T-helper 1 cell treated with Interleukin-12 subunit alpha and Interleukin-12 subunit beta and Interleukin-4 antibody, amounts not matched to agents 30 μg/mL and 1 μg/mL, for 36 hours (primary cell): ENCODE measurements around the gene YES1.
A peak's percentile ranks its signal among the peaks of the same experiment; 100 is the strongest.

ENCODE experiments used
- H3K27ac Mint-ChIP-seq: one replicate; pipeline ENCODE4 v1.8.0; 2021; ENCODE audit warnings: mild to moderate bottlenecking, mixed read lengths
- H3K27me3 Mint-ChIP-seq: one replicate; pipeline ENCODE4 v1.8.0; 2021; ENCODE audit warnings: low read depth, mixed read lengths
- H3K36me3 Mint-ChIP-seq: one replicate; pipeline ENCODE4 v1.8.0; 2021; ENCODE audit warnings: low read depth, mixed read lengths
- H3K4me1 Mint-ChIP-seq: one replicate; pipeline ENCODE4 v1.8.0; 2021; ENCODE audit warnings: low read depth, mixed read lengths
- H3K4me3 Mint-ChIP-seq: one replicate; pipeline ENCODE4 v1.8.0; 2021; ENCODE audit warnings: mild to moderate bottlenecking, moderate library complexity, mixed read lengths
- H3K9me3 Mint-ChIP-seq: one replicate; pipeline ENCODE4 v1.8.0; 2021; ENCODE audit warnings: mixed read lengths

Gene YES1

DNA sequence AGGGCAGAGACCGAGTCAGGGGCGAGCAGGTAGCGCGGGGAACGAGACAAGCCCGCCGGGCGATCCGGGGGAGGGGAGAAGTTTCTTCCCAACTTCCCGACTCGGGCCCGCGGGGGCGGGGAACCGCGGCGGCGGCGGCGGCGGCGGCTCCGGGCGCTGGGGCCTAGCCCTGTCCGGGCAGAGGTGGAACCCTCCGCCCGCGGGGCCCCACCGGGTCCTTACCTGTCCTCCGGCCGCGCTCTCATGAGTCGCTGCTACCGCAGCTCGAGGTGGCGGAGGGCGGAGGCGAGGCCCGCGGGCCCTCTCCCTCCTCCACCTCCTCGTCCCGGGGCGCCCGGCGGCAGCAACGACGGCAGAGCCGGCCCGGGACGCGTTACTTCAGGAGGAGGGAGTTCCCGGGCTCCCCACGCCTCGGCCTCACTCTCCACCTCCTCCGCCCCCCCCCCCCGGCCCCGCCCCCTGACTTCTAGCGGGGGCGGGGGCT is at the start of gene YES1:
Gene YES1 (minus strand): TSS at position 351 of the 484 bp plus-strand sequence. CDS start 55,415 bp downstream, outside the sequence.
- Mint-ChIP-seq H3K9me3 (no peaks in the 10 kb centered on the region), H3K4me1 (peaks cover 59% of the 10 kb centered on the region), H3K4me3 (peak within 1 kb of the TSS; percentile 95), H3K27me3 (no peaks in the 10 kb centered on the region), H3K27ac (peak within 1 kb of the TSS; percentile 99), H3K36me3 (peaks cover 6% of the 10 kb centered on the region)

DNA sequence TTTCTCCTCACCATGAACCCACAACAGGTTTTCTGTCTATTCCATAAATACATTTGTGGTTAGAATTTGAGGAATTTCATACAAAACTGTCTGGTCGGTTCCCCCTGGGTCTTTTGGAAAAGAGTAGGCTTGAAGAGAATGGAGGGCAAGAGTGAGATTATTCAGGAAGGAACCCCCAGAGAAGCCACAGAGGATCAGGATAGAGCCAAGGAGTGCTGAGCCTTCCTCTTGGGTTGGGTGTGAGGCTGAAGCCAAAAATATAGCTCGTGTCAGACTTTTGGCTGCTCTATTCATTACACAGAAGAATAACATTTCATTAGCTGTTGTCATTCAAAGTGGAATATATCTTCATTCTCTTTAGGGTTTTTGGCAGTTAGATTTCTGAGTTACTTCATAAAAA is 45.9 kb upstream of the YES1 start:
- H3K27ac Mint-ChIP-seq, result no peak overlapping the region
- H3K4me1 Mint-ChIP-seq, result no peaks in the 10 kb centered on the region
- H3K36me3 Mint-ChIP-seq, result no peaks in the 10 kb centered on the region
- H3K9me3 Mint-ChIP-seq, result no peaks in the 10 kb centered on the region
- peaks cover 16% of the 10 kb centered on the region for H3K27me3 Mint-ChIP-seq
- H3K4me3 Mint-ChIP-seq, result no peak overlapping the region

DNA sequence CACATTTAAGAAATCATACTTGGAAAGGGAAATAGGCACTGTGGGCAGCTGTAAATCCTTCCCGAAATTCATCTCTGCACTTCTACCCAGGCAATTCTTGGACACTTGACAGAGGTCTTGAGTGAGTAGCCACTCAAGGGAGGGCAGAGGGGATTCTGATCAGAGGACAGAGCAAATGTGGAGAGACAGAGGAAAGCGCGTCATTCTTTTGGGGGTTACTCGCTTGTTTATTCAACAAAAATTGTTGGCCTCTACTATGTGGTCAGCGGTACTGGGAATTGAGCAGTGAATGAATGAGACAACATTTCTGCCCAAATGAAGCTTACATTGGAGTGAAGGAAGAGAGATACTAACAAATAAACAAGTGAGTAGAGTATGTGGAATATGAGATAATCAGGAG is 41.4 kb upstream of the YES1 start:
- no peaks in the 10 kb centered on the region for H3K4me1 Mint-ChIP-seq
- H3K36me3 Mint-ChIP-seq, result no peaks in the 10 kb centered on the region
- no peaks in the 10 kb centered on the region for H3K9me3 Mint-ChIP-seq

DNA sequence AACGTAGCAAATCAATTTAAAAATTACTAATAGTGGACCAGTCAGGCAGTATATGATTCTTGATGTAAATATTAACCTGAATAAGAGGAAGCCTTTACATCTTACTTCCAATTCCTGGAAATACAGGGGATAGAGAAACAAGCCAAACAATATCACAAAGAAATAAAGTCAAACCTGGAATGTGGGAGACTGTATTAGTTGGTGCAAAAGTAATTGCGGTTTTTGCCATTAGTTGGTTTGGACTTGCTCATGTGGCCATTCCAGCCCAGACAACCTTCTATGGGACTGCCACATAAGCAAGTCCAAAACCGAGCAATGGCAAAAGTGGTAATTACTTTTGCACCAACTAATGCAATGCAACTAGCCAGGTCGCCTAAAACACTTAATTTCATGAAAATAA is 38.9 kb upstream of the YES1 start:
- Mint-ChIP-seq H3K36me3 (no peaks in the 10 kb centered on the region), H3K9me3 (no peaks in the 10 kb centered on the region), H3K27ac (no peak overlapping the region), H3K4me1 (no peaks in the 10 kb centered on the region), H3K4me3 (no peak overlapping the region), H3K27me3 (peaks cover 4% of the 10 kb centered on the region)

More for the DNA sequence above, 41.4 kb upstream of the YES1 start:
- Mint-ChIP-seq H3K27me3 (peaks cover 4% of the 10 kb centered on the region), H3K27ac (no peak overlapping the region), H3K4me3 (no peak overlapping the region)

DNA sequence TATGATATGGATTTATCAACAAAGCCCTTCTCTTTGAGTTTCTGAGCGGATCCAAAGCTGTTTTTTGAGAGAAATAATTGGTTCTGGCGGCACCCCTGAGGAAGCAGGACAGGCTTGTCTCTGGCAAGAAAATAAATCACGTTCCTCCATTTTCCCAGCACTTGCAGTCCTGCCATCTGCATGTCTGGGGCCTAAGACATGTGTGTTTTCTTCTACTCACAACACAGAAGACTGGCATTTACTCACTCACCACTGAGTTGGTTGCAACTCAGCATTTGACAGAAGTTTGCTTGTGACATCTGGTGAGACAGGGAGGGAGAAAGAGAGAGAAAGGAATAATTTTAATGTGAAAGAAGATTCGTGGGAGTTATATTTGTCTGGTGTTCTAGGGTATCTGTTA is 37.0 kb upstream of the YES1 start:
- H3K36me3 Mint-ChIP-seq, result no peaks in the 10 kb centered on the region
- H3K9me3 Mint-ChIP-seq, result no peaks in the 10 kb centered on the region
- H3K27me3 Mint-ChIP-seq, result peaks cover 4% of the 10 kb centered on the region
- no peak overlapping the region for H3K4me3 Mint-ChIP-seq
- H3K27ac Mint-ChIP-seq, result no peak overlapping the region
- no peaks in the 10 kb centered on the region for H3K4me1 Mint-ChIP-seq

DNA sequence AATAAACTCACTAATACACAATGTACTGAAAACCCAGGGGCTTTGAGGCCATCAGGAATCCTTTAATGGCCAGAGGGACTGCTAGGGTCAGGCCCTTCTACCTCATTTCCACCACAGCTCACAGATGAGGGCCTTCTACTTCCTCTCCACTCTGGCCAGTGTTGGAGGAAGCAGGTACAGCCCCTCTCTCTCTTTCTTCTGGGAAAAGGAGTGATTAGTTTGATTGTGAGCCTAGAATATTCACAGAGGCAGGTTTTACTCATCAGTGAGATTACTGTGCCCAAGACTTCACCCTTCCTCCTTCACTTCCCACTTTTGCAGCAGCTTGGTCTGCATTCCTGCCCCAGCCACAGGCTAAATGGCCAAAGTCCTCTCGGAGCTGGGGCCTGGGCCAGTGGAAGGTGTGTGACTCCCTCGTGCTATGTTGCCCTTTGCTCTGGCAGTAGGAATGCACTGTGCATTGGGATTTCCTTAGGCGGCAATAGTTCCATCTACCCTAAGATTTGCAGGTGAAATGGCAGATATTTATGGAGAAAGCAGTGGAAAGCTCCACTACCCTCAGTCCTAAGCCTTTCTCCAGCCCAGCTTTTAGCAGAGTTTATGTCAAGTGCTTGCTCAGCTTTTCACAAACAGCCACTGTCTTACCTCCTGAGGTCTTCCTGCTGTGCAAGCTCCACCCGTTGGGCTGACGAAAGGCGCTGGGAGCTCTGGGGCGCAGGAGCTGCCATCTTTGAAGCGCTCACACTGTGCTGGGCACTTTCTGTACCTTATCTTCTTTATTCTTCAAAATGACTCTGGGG is 36.2 kb upstream of the YES1 start:
- Mint-ChIP-seq H3K27ac (no peak overlapping the region), H3K4me3 (no peak overlapping the region)

DNA sequence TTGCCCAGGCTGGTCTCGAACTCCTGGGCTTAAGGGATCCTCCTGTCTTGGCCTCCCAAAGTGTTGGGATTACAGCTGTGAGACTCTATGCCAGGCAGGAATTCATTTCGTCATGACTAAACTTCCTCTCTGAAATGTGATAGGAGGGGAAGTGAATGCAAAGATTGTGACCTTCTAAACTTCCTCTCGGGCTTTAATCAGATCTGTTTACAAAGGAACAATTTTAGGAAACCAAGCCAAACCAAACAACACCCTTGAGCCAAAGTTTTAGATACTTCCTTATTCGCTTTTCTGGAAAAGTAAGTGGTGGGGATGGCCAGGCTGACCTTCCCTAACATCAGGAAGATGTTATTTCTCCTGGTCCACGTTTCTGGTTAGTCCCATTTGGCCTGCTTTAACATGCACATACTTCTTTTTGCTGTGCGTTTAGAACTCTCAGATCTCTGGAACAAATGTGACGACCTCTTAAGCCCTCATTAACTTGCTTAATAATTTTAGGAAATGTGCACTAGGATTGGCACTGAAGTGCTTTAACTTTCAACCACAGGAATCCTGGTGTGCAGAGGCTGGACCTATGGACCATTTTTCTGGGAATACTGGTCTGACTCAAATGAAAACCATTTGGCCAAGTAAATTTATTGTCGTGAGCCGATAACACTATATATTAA is 33.2 kb upstream of the YES1 start:
- Mint-ChIP-seq H3K27me3 (peaks cover 14% of the 10 kb centered on the region), H3K9me3 (no peaks in the 10 kb centered on the region), H3K4me3 (no peak overlapping the region), H3K27ac (no peak overlapping the region), H3K4me1 (no peaks in the 10 kb centered on the region), H3K36me3 (no peaks in the 10 kb centered on the region)

More for the DNA sequence above, 36.2 kb upstream of the YES1 start:
- Mint-ChIP-seq H3K36me3 (no peaks in the 10 kb centered on the region), H3K9me3 (no peaks in the 10 kb centered on the region), H3K4me1 (no peaks in the 10 kb centered on the region), H3K27me3 (no peaks in the 10 kb centered on the region)

DNA sequence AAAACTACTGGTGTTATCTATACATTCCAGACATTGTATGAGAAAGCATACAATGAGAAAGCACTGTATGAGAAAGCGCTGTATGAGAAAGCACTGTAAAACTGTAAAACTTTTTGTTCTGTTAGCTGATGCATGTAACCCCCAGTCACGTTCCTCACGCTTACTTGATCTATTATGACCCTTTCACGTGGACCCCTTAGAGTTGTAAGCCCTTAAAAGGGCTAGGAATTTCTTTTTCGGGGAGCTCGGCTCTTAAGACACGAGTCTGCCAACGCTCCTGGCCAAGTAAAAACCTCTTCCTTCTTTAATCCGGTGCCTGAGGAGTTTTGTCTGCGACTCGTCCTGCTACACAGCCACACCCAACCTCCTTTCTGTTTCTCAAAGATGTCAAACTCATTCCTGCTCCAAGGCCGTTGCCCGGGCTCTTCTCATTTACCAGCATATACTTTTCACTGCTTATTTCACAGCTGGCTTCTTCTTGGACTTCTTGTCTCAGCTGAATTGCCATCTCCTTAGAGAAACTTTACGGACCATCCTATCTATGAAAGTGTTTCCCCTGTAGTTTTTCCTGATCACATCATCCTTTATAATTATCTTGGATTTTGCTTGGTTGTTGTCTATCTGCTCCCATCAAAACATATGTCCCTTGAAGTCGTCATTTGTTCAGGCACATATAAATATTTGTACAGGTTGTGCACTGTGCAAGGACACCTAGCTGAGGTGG is 29.8 kb upstream of the YES1 start:
- no peak overlapping the region for H3K4me3 Mint-ChIP-seq
- peaks cover 14% of the 10 kb centered on the region for H3K27me3 Mint-ChIP-seq
- H3K9me3 Mint-ChIP-seq, result no peaks in the 10 kb centered on the region
- no peaks in the 10 kb centered on the region for H3K36me3 Mint-ChIP-seq
- no peak overlapping the region for H3K27ac Mint-ChIP-seq
- peaks cover 6% of the 10 kb centered on the region for H3K4me1 Mint-ChIP-seq

DNA sequence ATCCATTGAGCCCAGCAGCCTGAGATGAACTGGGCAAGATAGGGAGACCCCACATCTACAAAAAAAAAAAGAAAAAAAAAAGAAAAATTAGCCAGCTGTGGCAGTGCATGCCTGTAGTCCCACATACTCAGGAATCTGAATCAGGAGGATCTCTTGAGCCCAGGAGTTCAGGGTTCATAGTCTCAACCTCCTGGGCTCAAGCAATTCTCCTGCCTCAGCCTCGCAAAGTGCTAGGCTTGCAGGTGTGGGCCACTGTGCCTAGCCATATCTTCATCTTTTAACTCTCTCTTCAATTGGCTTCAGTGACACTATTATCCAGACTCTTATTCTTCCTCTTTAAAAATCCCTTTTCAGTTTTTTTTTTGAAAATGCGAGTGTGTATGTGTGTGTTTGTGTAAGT is 28.5 kb upstream of the YES1 start:
- Mint-ChIP-seq H3K36me3 (no peaks in the 10 kb centered on the region), H3K27ac (no peak overlapping the region), H3K27me3 (peaks cover 17% of the 10 kb centered on the region), H3K4me3 (no peak overlapping the region), H3K9me3 (no peaks in the 10 kb centered on the region), H3K4me1 (peaks cover 6% of the 10 kb centered on the region)

DNA sequence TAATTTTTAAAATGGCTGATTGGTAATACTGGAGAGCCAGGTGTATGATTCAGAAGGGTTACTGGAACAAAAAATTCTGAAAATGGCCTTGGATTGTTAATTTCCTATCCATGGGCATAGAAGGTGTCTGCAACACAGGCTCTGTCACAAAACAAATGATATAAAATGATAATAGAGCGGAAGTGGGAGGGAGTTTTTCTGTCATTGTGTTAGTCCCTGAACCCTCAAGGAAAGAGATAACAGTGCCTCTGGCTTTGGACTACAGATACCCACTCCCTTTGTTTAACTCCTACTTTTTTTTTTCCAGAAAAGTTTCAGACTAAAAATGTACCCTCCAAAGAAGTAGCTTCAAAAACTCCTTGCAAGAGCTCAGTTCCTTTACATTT is 28.0 kb upstream of the YES1 start:
- H3K27me3 Mint-ChIP-seq, result peaks cover 17% of the 10 kb centered on the region
- H3K36me3 Mint-ChIP-seq, result no peaks in the 10 kb centered on the region
- no peaks in the 10 kb centered on the region for H3K9me3 Mint-ChIP-seq
- peaks cover 6% of the 10 kb centered on the region for H3K4me1 Mint-ChIP-seq
- no peak overlapping the region for H3K27ac Mint-ChIP-seq
- H3K4me3 Mint-ChIP-seq, result no peak overlapping the region

DNA sequence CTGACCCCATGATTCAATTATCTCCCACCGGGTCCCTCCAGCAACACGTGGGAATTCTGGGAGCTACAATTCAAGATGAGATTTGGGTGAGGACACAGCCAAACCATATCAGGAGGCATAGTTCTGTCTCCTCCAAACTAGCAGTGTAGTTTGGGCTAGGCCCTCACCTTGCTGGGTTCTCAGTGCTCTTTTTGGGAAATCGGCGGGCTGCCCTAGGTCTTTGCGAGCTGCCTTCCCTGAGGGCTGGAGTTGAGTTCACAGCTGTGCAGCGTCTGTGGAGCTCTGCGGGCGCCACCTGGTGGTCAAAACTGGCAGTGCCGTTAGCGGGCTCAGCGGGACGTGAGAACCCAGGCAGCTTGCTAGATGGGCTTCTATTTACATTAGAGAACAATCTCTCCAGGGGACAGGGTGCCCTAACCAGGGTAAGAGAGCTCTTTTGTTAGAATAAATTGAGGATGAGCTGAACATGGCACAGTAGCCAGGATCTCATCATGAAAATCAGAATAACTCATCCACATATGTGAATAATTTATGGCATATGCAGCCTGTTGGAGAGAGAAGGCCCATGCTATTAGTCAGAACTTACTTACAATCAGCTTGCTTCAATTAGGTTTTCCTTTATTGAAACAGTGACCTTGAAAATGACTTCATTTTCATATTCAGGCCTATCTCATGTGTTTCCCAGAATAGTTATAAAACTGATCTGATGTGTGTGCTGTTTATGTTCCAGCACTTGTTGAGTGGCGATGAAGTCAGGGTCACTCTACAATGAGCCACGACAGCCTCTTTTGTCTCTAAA is 27.4 kb upstream of the YES1 start:
- Mint-ChIP-seq H3K36me3 (no peaks in the 10 kb centered on the region), H3K27ac (no peak overlapping the region), H3K4me1 (peaks cover 6% of the 10 kb centered on the region), H3K4me3 (no peak overlapping the region), H3K9me3 (no peaks in the 10 kb centered on the region), H3K27me3 (peaks cover 17% of the 10 kb centered on the region)

DNA sequence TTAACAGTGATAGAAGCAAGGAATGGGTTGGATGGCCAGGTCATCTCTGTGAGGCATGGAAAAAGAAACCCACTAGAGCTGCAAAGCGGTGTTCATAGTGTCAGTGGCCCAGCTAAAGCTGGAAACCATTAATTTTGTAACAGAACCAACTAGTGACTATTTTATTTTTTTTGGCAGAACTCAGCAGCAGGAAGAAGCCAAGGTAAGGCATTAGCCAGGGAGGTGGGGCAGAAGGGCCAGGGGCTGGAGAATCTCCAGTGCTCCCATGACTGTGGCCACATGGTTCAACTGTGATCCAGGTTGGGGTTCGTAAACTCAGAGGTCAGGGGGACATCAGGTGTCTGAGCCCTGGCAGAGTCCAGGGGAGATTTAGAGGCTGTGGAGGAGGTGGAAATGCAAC is 25.9 kb upstream of the YES1 start:
- H3K9me3 Mint-ChIP-seq, result no peaks in the 10 kb centered on the region
- H3K4me1 Mint-ChIP-seq, result peaks cover 6% of the 10 kb centered on the region
- peaks cover 17% of the 10 kb centered on the region for H3K27me3 Mint-ChIP-seq
- H3K27ac Mint-ChIP-seq, result no peak overlapping the region
- no peak overlapping the region for H3K4me3 Mint-ChIP-seq
- no peaks in the 10 kb centered on the region for H3K36me3 Mint-ChIP-seq

DNA sequence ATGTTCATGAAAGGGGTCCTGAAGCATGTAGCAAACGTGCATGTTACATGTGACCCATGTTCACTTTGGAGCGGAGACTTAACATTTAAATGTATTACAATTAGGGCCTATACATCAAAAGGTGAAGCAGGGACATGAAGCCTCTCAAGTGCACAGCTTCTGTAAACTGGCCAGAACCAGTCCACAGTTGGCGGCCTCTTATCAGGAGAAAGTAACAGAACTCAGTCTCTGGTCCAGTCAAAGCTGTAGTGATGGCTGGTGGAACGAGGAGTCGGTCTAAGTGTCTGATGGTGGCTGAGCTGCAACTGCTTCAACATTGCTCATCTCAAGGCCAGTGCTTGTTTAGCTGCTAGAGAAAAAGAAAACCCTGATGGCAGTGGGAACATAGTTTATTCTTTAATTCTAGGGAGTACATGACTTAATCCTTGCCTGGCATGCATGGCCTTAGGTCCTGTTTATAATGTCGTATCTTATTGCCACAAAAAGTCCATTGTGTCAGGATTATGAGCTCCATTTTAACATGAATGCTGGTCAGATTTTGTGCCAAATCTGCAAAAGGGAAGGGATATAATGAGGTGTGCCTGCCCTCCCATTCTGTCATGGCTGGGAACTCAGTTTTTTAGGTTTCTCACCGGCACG is 22.2 kb upstream of the YES1 start:
- Mint-ChIP-seq H3K27me3 (peaks cover 6% of the 10 kb centered on the region), H3K27ac (no peak overlapping the region), H3K4me1 (peaks cover 20% of the 10 kb centered on the region), H3K36me3 (no peaks in the 10 kb centered on the region), H3K4me3 (no peak overlapping the region), H3K9me3 (no peaks in the 10 kb centered on the region)

DNA sequence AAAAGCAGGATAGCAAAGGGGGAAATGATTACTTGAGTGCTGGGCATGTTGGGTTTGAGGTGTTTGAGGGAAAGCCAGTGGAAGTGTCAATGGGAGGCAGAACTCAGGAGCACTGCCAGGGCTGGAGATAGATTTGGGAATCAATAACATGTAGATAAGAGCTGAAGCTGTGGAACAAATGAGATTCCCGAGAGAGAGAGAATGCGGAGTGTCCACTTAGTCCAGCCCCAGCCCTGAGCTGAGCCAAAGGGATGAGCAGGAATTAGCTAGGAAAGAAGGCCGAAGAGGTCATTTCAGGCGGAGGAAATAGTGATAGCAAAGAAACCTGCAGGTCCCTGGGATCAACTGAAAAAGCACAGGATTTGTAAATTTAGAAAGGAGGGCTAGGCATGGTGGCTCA is 21.2 kb upstream of the YES1 start:
- Mint-ChIP-seq H3K9me3 (no peaks in the 10 kb centered on the region), H3K36me3 (no peaks in the 10 kb centered on the region), H3K4me3 (no peak overlapping the region), H3K27me3 (peaks cover 6% of the 10 kb centered on the region), H3K4me1 (peaks cover 16% of the 10 kb centered on the region), H3K27ac (no peak overlapping the region)
